Subcutaneous adipose tissue (tissue), 4 donors: ENCODE data around the gene CERS2. TPM values are rescaled to one million over a fixed set of nuclear protein-coding genes. Genes with fewer than 3 reads are reported as not detected.

ENCODE experiments used
- CTCF ChIP-seq: fragments of 450-650 bp; IDR thresholded peaks from one replicate; pipeline ENCODE4 v1.5.1; 2016; ENCODE audit warnings: low read depth, mild to moderate bottlenecking, control low read depth, antibody characterized with exemption, moderate library complexity
- total RNA-seq, 4 donors: library from RNA; depleted of rRNA; stranded (reverse); fragments of >200 nt; gene quantifications; one replicate each; pipeline ENCODE4 v1.1.0, GENCODE V29; 2016

Gene CERS2
- total RNA-seq, 4 donors from 2014 or later = 67.4 to 140 (median 112) TPM

- TF ChIP-seq CTCF = no peak
Measured at GRCh38 chr1:150981177-150981804, 6.7 kb upstream of the CERS2 start.

GRCh38 chr1:150979092-150980056 lies 4.7 kb upstream of the CERS2 start:
- TF ChIP-seq CTCF = no peak

DNA sequence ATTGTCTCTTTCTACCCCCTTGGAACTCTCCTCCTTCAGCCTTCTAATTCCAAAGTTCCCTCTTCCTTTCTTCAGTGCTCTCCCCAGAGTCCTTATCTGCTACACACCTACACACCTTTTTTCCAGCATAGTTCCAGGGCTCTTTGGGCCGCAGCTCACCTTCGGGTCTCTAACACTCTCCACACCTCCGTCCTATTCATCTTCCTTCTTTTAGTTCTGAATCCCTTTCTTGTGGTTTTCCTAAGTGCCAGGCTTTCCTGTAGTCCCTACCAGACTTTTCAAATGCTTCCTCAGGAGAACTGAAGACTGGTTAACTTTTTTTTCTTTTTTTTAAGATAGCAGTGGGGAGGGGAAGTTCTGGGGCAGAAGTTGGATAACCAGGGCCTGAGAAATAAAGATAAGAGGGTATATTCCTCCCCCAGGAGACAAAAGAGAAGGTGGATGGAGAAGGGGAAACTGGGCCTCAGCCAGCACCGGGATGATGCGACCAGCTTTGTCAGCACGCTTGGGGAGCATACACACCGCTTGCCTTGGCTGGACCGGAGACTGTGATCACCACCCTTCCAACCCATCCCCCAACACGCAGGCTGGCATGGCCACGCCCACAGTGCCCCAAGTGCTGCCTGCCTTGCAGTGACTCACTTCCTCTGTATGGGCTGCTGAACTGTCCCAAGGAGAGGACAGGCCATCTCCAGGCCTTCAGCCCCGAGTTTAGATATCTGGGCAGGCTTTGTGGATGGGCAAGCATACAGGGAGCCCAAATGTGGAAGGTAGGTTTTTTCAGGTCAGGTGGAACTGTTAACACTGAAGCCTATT lies 2.5 kb upstream of the CERS2 start:
- no peak for TF ChIP-seq CTCF

GRCh38 chr1:150976401-150976821 lies 1.8 kb upstream of the CERS2 start:
- TF ChIP-seq CTCF = no peak

DNA sequence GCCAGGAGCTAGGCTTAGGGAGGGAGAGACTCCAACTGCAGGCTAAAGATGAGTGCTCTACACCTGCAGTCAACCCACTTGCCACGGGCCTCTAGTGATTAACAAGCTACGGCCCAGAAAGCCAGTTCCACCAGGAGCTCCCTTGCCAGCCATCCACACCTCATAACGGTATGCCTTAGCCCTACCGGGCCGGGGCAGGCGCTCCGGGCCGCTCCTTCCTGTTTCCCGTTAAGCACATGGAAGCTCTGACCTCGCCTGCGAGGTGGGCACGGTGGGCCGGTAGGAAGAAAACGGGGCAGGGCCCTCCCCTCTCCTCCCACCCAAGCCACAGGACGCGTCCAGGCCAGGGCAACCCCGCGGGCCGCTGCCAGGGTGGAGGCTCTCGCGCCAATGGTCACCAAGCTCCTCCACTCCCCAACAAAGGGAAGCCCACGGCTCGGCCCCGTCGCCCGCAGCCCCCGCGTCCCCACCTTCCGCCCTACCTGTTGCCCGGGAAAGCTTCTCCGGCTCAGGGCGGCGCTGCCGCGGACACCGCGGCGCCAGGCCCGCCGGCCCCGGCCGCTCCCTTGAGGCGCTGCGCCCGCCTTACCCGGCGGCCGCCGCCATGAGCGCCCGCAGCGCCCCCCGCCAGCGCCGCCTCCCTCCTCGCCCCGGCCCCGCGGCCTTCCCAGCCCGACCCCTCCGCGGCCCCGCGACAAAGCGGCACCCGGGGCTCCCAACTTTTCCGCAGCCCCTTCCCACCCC lies 627 bp downstream of the CERS2 start:
- TF ChIP-seq CTCF = no peak

DNA sequence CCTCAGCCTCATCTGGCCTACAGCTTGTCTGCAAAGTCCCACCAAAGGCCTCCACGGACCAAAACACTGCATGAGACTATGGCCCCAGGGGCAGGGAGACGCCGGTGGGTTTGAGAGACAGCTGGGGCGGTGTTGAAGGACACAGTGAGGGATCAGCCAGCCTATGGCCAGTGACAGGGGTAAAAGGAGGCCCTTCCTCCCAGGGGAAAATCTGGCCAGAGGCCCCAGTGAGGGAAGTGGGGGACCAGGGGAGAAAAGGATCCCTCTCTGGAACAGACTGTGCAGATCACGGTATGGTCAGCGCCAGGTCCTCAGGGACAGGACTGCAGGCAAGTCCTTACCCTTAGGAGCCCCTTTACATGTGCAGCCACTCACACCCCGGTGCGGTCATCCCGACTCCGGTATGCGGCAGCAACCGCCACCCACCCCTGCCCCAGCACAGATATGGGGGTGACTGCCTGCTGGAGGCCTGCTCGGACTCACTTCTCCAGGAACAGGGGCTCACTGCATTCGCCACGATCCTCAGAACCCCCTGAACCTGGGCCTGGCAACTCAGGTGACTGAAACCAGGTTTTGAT lies 1.3 kb downstream of the CERS2 start:
- no peak for TF ChIP-seq CTCF
